Fibroblast of the aortic adventitia (primary cell): ENCODE results near the gene CCDC97. TPM values are rescaled to one million over a fixed set of nuclear protein-coding genes. Genes with fewer than 3 reads are reported as not detected.
"Not testable (repeated sequence)": the region's sequence is repeated elsewhere in the genome, so short reads cannot be mapped to it uniquely, and the experiment has no call there.

Source experiments
- DNase-seq: peaks from one replicate; pipeline ENCODE4 v3.0.0-alpha.2; 2010; ENCODE audit warnings: low read depth
- H3K4me3 ChIP-seq: 2 replicates; pipeline ENCODE4 v1.5.1; 2011; ENCODE audit warnings: low read depth, mild to moderate bottlenecking, control low read depth, low read length, moderate library complexity
- total RNA-seq: library from RNA; depleted of rRNA; stranded (reverse); fragments of >200 nt; gene quantifications from 2 replicates; pipeline ENCODE4 v1.2.3, GENCODE V29; 2012; ENCODE audit warnings: low replicate concordance
- TF ChIP-seq, protein P1 (sequence below): IDR thresholded peaks from 2 replicates; pipeline ENCODE4 v1.5.1; 2011; ENCODE audit warnings: mild to moderate bottlenecking, low read length, control low read depth, inconsistent platforms; ENCODE audit not compliant: insufficient read depth

Gene CCDC97
- total RNA-seq, 1 donor: 11.4 TPM

- TF ChIP-seq, protein P1, sequence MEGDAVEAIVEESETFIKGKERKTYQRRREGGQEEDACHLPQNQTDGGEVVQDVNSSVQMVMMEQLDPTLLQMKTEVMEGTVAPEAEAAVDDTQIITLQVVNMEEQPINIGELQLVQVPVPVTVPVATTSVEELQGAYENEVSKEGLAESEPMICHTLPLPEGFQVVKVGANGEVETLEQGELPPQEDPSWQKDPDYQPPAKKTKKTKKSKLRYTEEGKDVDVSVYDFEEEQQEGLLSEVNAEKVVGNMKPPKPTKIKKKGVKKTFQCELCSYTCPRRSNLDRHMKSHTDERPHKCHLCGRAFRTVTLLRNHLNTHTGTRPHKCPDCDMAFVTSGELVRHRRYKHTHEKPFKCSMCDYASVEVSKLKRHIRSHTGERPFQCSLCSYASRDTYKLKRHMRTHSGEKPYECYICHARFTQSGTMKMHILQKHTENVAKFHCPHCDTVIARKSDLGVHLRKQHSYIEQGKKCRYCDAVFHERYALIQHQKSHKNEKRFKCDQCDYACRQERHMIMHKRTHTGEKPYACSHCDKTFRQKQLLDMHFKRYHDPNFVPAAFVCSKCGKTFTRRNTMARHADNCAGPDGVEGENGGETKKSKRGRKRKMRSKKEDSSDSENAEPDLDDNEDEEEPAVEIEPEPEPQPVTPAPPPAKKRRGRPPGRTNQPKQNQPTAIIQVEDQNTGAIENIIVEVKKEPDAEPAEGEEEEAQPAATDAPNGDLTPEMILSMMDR: no peak
- H3K4me3 ChIP-seq: no peak overlapping the region
- DNase-seq: no peak
Measured at GRCh38 chr19:41334793-41335192, 24.8 kb downstream of the CCDC97 start.

DNA sequence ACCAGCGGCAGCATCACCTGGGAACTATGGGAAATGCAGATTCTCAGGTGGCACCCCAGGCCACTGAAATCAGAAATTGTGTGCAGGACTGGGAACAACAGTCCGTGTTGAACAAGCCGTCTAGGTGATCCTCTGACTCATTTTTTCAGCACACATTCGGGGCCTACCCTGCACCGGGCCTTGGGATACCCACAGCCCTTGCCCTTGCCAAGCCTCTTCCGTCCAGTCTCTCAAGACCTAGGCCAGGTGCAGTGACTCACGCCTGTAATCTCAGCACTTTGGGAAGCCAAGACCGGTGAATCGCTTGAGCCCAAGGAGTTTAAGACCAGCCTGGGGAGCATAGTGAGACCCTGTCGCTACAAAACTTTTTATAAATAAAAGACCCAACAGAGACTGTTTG is 25.5 kb downstream of the CCDC97 start:
- TF ChIP-seq, protein P1: no peak
- no peak for DNase-seq

GRCh38 chr19:41339936-41340335 is 30.0 kb downstream of the CCDC97 start:
- TF ChIP-seq, protein P1: no peak
- H3K4me3 ChIP-seq: no peak overlapping the region
- peak; percentile 66 for DNase-seq

More for the DNA sequence above, 25.5 kb downstream of the CCDC97 start:
- no peak overlapping the region for H3K4me3 ChIP-seq

GRCh38 chr19:41341669-41342490 is 31.9 kb downstream of the CCDC97 start:
- H3K4me3 ChIP-seq: no peak overlapping the region
- no peak for DNase-seq
- TF ChIP-seq, protein P1: no peak

DNA sequence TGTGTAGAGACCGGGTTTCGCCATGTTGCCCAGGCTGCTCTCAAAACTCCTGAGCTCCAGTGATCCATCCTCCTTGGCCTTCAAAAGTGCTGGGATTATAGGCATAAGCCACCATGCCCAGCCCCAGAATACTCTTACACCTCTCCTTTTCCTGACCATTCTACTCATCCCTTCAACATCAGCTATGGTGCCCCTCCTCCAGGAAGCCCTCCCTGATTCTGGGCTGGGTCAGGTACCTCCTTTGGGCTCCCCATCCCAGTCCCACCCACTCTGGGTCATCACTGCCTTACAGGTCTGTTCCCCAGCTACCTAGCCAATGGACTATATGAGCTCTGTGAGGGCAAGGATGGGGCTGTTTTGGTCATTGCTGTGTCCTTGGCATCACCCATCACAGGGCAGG is 34.2 kb downstream of the CCDC97 start:
- no peak overlapping the region for H3K4me3 ChIP-seq
- TF ChIP-seq, protein P1: no peak
- DNase-seq: no peak

DNA sequence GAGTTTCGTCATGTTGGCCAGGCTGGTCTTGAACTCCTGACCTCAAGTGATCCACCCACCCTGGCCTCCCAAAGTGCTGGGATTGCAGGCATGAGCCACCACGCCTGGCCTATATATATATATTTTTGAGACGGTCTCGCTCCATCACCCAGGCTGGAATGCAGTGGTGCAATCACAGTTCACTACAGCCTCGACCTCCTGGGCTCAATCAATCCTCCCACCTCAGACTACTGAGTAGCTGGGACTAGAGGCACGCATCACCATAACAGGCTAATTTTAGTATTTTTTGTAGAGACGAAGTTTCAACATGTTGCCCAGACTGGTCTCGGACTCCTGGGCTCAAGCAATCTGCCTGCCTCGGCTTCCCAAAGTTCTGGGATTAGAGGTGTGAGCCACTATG is 36.9 kb downstream of the CCDC97 start:
- not testable (repeated sequence) for DNase-seq, H3K4me3 ChIP-seq

- peak; percentile 39 for DNase-seq
- peak overlapping the region; percentile 93 for H3K4me3 ChIP-seq
- TF ChIP-seq, protein P1: no peak
Measured at GRCh38 chr19:41350735-41351338, 40.9 kb downstream of the CCDC97 start.
